Testis (tissue), 2 donors: ENCODE data around the gene TBC1D22A.

Experiments
- CTCF ChIP-seq, 3 experiments: fragments of 450-650 bp in 2 of 3; fragments of 200-600 bp in 1 of 3; sonication (generic) in 1 of 3; IDR thresholded peaks; one replicate each; pipeline ENCODE4 v1.5.1; 2016 to 2019; ENCODE audit warnings: antibody characterized with exemption in 3 of 3, mild to moderate bottlenecking in 2 of 3, moderate library complexity in 1 of 3
- POLR2A ChIP-seq: fragments of 450-650 bp; IDR thresholded peaks from one replicate; pipeline ENCODE4 v1.6.1; 2017; ENCODE audit warnings: antibody characterized with exemption, mild to moderate bottlenecking, moderate library complexity

- no peak for TF ChIP-seq CTCF (IDR thresholded peaks at IDR 0.05)
- no peak for TF ChIP-seq POLR2A
These were observed 131.0 kb downstream of the TBC1D22A start for GRCh38 chr22:46893281-46894020.
